H1 (cell line): ENCODE results near the gene GTF2A1L.

Experiments used
- ATF2 ChIP-seq: IDR thresholded peaks from 2 replicates; pipeline ENCODE4 v1.6.1; 2012; ENCODE audit warnings: low read length, inconsistent platforms
- CREB1 ChIP-seq: IDR thresholded peaks from 2 replicates; pipeline ENCODE4 v1.6.1; 2012; ENCODE audit warnings: inconsistent platforms
- CTCF ChIP-seq, 3 experiments: IDR thresholded peaks; 1 replicate in 2 of 3; 2 replicates in 1 of 3; pipeline versions ENCODE4 v1.5.1 to v1.6.1; 2011; ENCODE audit warnings: low read length in 3 of 3, mild to moderate bottlenecking in 3 of 3, inconsistent platforms in 2 of 3, low read depth in 1 of 3, moderate library complexity in 1 of 3; ENCODE audit not compliant: insufficient read depth in 1 of 3; ENCODE audit errors: control extremely low read depth in 1 of 3
- EZH2 ChIP-seq: fragments of 200-600 bp; sonication (generic); IDR thresholded peaks from 2 replicates; pipeline ENCODE4 v1.7.1; 2012; ENCODE audit warnings: low read depth, mild to moderate bottlenecking, moderate library complexity, low read length, inconsistent platforms; ENCODE audit not compliant: severe bottlenecking
- KDM1A ChIP-seq: fragments of 200-600, 300-600 bp; sonication (generic); IDR thresholded peaks from 2 replicates; pipeline ENCODE4 v1.7.1; 2016; ENCODE audit warnings: mild to moderate bottlenecking, low read length, borderline replicate concordance
- POLR2AphosphoS5 ChIP-seq: IDR thresholded peaks from 2 replicates; pipeline ENCODE4 v1.6.1; 2011; ENCODE audit warnings: low read depth, low read length
- RFX5 ChIP-seq: IDR thresholded peaks from 2 replicates; pipeline ENCODE4 v1.6.1; 2011; ENCODE audit warnings: low read depth, low read length, improper control_type of control experiment, borderline replicate concordance
- SUZ12 ChIP-seq: fragments of 200-600 bp; sonication (generic); IDR thresholded peaks from 2 replicates; pipeline ENCODE4 v1.6.1; 2012; ENCODE audit warnings: mild to moderate bottlenecking, inconsistent platforms, low read length, moderate library complexity, mixed read lengths
- TBP ChIP-seq: IDR thresholded peaks from 2 replicates; pipeline ENCODE4 v1.6.1; 2011; ENCODE audit warnings: low read depth, low read length, improper control_type of control experiment
- USF2 ChIP-seq: IDR thresholded peaks from 2 replicates; pipeline ENCODE4 v1.6.1; 2011; ENCODE audit warnings: low read length, improper control_type of control experiment

DNA sequence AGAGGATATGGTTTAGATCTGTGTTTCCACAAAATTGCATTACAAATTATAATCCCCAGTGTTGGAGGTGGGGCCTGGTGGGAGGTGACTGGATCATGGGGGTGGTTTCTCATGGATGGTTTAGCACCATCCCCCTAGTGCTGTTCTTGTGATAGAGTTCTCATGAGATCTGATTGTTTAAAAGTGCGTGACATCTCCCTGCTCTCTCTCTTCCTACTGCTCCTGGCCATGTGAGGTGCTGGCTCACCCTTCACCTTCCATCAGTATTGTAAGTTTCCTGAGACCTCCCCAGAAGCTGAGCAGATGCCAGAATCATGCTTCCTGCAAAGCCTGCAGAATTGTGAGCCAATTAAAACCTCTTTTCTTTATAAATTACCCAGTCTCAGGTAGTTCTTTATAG lies 104.7 kb downstream of the GTF2A1L start:
- TF ChIP-seq EZH2 = no peak
- TF ChIP-seq CTCF (IDR thresholded peaks at IDR 0.05; ENCODE audit: control extremely low read depth in 1 of 3, insufficient read depth in 1 of 3, low read depth in 1 of 3, low read length in 3 of 3) = no peak
- no peak for TF ChIP-seq ATF2
- no peak for TF ChIP-seq POLR2AphosphoS5
- TF ChIP-seq SUZ12 = no peak
- no peak for TF ChIP-seq TBP
- TF ChIP-seq CREB1 = no peak
- TF ChIP-seq RFX5 = no peak
- TF ChIP-seq KDM1A = no peak
- no peak for TF ChIP-seq USF2
